Mesodermal cell (in vitro differentiated cells): ENCODE results near the gene CASQ1. TPM values are rescaled to one million over a fixed set of nuclear protein-coding genes. Genes with fewer than 3 reads are reported as not detected.

Source experiments
- H3K27ac ChIP-seq: 2 replicates; pipeline ENCODE4 v1.7.0; 2013; ENCODE audit warnings: mild to moderate bottlenecking, low read depth, low read length, moderate library complexity; ENCODE audit not compliant: severe bottlenecking
- H3K36me3 ChIP-seq: 2 replicates; pipeline ENCODE4 v1.7.1; 2013; ENCODE audit warnings: mild to moderate bottlenecking, low read length, moderate library complexity; ENCODE audit not compliant: control insufficient read depth, insufficient read depth
- H3K4me1 ChIP-seq: one replicate; pipeline ENCODE4 v1.7.1; 2013; ENCODE audit warnings: mild to moderate bottlenecking, low read length; ENCODE audit not compliant: insufficient read depth, control insufficient read depth, poor library complexity, severe bottlenecking
- H3K4me3 ChIP-seq: 2 replicates; pipeline ENCODE4 v1.7.0; 2013; ENCODE audit warnings: low read length, control low read depth, mild to moderate bottlenecking; ENCODE audit not compliant: insufficient read depth, poor library complexity, severe bottlenecking; ENCODE audit errors: extremely low read depth
- H3K9me3 ChIP-seq: 2 replicates; pipeline ENCODE4 v1.7.1; 2013; ENCODE audit warnings: mild to moderate bottlenecking, low read length, moderate library complexity; ENCODE audit not compliant: control insufficient read depth
- WGBS, 2 experiments: methylation state at CpG; one replicate each; pipeline ENCODE4 v1.1.5; 2013; ENCODE audit warnings: missing lambda C conversion rate in 2 of 2; ENCODE audit not compliant: insufficient coverage in 2 of 2; 5-methylcytosine and 5-hydroxymethylcytosine counted together
- polyA plus RNA-seq, 2 experiments: library from polyadenylated mRNA; stranded (reverse); fragments of 50-300 nt; gene quantifications; one replicate each; pipeline ENCODE4 v1.2.3, GENCODE V29; 2013

The CASQ1 gene
- 0.29 TPM for polyA plus RNA-seq (2013, experiment 1 of 2)
- polyA plus RNA-seq (2013, experiment 2 of 2), result 0.40 TPM

GRCh38 chr1:160189649-160190625 is at the start of gene CASQ1:
Gene CASQ1, plus strand, starts transcription at chr1:160190575. Its CDS starts 177 bp downstream, at chr1:160190752.
- Histone ChIP-seq H3K9me3 (no peaks in the 10 kb centered on the region), H3K36me3 (no peaks in the 10 kb centered on the region), H3K4me1 (peaks cover 20% of the 10 kb centered on the region), H3K4me3 (no peak within 1 kb of the TSS), H3K27ac (no peak within 1 kb of the TSS)
- 87 to 89% methylated on average over 8 to 10 of the region's 15 CpGs for whole genome bisulfite sequencing, 2 experiments

- H3K36me3 ChIP-seq, result no peaks in the 10 kb centered on the region
- WGBS, 2 experiments, result no CpG with 5 or more reads among the region's 1 CpG
- H3K4me1 ChIP-seq, result no peaks in the 10 kb centered on the region
- no peak overlapping the region for H3K4me3 ChIP-seq
- H3K27ac ChIP-seq, result no peak overlapping the region
- no peaks in the 10 kb centered on the region for H3K9me3 ChIP-seq
These were observed 46.7 kb upstream of the CASQ1 start for GRCh38 chr1:160143695-160144094.

- H3K36me3 ChIP-seq, result no peaks in the 10 kb centered on the region
- WGBS, 2 experiments, result 58 to 67% methylated on average over 3 of the region's 4 CpGs
- no peak overlapping the region for H3K4me3 ChIP-seq
- no peak overlapping the region for H3K27ac ChIP-seq
- no peaks in the 10 kb centered on the region for H3K4me1 ChIP-seq
- H3K9me3 ChIP-seq, result no peaks in the 10 kb centered on the region
These were observed 45.5 kb upstream of the CASQ1 start for GRCh38 chr1:160144921-160145320.

GRCh38 chr1:160146107-160146506 is 44.3 kb upstream of the CASQ1 start:
- Histone ChIP-seq H3K4me1 (no peaks in the 10 kb centered on the region), H3K4me3 (no peak overlapping the region), H3K36me3 (no peaks in the 10 kb centered on the region), H3K9me3 (no peaks in the 10 kb centered on the region), H3K27ac (no peak overlapping the region)
- WGBS, 2 experiments, result 93 to 95% methylated on average over 12 to 13 of the region's 14 CpGs

GRCh38 chr1:160148121-160148520 is 42.3 kb upstream of the CASQ1 start:
- Histone ChIP-seq H3K27ac (no peak overlapping the region), H3K36me3 (no peaks in the 10 kb centered on the region), H3K4me1 (no peaks in the 10 kb centered on the region), H3K9me3 (no peaks in the 10 kb centered on the region), H3K4me3 (no peak overlapping the region)
- 90 to 100% methylated on average over 1 to 3 of the region's 3 CpGs for WGBS, 2 experiments

GRCh38 chr1:160149233-160149632 is 41.1 kb upstream of the CASQ1 start:
- H3K4me1 ChIP-seq, result no peaks in the 10 kb centered on the region
- H3K27ac ChIP-seq, result no peak overlapping the region
- no peaks in the 10 kb centered on the region for H3K36me3 ChIP-seq
- H3K4me3 ChIP-seq, result no peak overlapping the region
- no peaks in the 10 kb centered on the region for H3K9me3 ChIP-seq

- no peaks in the 10 kb centered on the region for H3K9me3 ChIP-seq
- H3K4me1 ChIP-seq, result no peaks in the 10 kb centered on the region
- WGBS, 2 experiments, result no CpG with 5 or more reads among the region's 2 CpGs
- no peak overlapping the region for H3K27ac ChIP-seq
- no peak overlapping the region for H3K4me3 ChIP-seq
- H3K36me3 ChIP-seq, result no peaks in the 10 kb centered on the region
These were observed 40.7 kb upstream of the CASQ1 start for GRCh38 chr1:160149716-160150115.

- WGBS, 2 experiments, result 89 to 96% methylated on average over 6 of the region's 6 CpGs
- H3K4me1 ChIP-seq, result no peaks in the 10 kb centered on the region
- H3K36me3 ChIP-seq, result no peaks in the 10 kb centered on the region
- H3K9me3 ChIP-seq, result no peaks in the 10 kb centered on the region
- no peak within 1 kb of the TSS for H3K4me3 ChIP-seq
- no peak within 1 kb of the TSS for H3K27ac ChIP-seq
These were observed 39.1 kb upstream of the CASQ1 start, which contains the start of gene ATP1A4 for GRCh38 chr1:160151303-160151702. Gene ATP1A4, plus strand, starts transcription at chr1:160151603. Its CDS starts 438 bp downstream, at chr1:160152041.

- H3K36me3 ChIP-seq, result no peaks in the 10 kb centered on the region
These were observed 35.6 kb upstream of the CASQ1 start for GRCh38 chr1:160154790-160155189.

GRCh38 chr1:160156361-160156760 is 34.0 kb upstream of the CASQ1 start:
- no peak overlapping the region for H3K27ac ChIP-seq
- no peaks in the 10 kb centered on the region for H3K9me3 ChIP-seq
- H3K4me1 ChIP-seq, result no peaks in the 10 kb centered on the region
- no CpG with 5 or more reads among the region's 5 CpGs for WGBS, 2 experiments
- H3K36me3 ChIP-seq, result no peaks in the 10 kb centered on the region
- H3K4me3 ChIP-seq, result no peak overlapping the region

More at GRCh38 chr1:160154790-160155189, 35.6 kb upstream of the CASQ1 start:
- Histone ChIP-seq H3K27ac (no peak overlapping the region), H3K4me3 (no peak overlapping the region), H3K4me1 (no peaks in the 10 kb centered on the region), H3K9me3 (no peaks in the 10 kb centered on the region)
- 83 to 86% methylated on average over 1 to 3 of the region's 3 CpGs for WGBS, 2 experiments

GRCh38 chr1:160157174-160157573 is 33.2 kb upstream of the CASQ1 start:
- Histone ChIP-seq H3K9me3 (no peaks in the 10 kb centered on the region), H3K4me3 (no peak overlapping the region), H3K4me1 (no peaks in the 10 kb centered on the region), H3K27ac (no peak overlapping the region), H3K36me3 (no peaks in the 10 kb centered on the region)
- no CpG with 5 or more reads among the region's 4 CpGs for WGBS, 2 experiments
